ENCODE measurements around the gene ADGRV1. TPM values are rescaled to one million over a fixed set of nuclear protein-coding genes. Genes with fewer than 3 reads are reported as not detected.
A peak's percentile ranks its signal among the peaks of the same experiment; 100 is the strongest.

Gene ADGRV1, protein sequence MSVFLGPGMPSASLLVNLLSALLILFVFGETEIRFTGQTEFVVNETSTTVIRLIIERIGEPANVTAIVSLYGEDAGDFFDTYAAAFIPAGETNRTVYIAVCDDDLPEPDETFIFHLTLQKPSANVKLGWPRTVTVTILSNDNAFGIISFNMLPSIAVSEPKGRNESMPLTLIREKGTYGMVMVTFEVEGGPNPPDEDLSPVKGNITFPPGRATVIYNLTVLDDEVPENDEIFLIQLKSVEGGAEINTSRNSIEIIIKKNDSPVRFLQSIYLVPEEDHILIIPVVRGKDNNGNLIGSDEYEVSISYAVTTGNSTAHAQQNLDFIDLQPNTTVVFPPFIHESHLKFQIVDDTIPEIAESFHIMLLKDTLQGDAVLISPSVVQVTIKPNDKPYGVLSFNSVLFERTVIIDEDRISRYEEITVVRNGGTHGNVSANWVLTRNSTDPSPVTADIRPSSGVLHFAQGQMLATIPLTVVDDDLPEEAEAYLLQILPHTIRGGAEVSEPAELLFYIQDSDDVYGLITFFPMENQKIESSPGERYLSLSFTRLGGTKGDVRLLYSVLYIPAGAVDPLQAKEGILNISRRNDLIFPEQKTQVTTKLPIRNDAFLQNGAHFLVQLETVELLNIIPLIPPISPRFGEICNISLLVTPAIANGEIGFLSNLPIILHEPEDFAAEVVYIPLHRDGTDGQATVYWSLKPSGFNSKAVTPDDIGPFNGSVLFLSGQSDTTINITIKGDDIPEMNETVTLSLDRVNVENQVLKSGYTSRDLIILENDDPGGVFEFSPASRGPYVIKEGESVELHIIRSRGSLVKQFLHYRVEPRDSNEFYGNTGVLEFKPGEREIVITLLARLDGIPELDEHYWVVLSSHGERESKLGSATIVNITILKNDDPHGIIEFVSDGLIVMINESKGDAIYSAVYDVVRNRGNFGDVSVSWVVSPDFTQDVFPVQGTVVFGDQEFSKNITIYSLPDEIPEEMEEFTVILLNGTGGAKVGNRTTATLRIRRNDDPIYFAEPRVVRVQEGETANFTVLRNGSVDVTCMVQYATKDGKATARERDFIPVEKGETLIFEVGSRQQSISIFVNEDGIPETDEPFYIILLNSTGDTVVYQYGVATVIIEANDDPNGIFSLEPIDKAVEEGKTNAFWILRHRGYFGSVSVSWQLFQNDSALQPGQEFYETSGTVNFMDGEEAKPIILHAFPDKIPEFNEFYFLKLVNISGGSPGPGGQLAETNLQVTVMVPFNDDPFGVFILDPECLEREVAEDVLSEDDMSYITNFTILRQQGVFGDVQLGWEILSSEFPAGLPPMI (N-terminal part only)
- total RNA-seq (2014; rRNA removed; shearing (Covaris generic)) (0.05 TPM in 1 of 2 replicates, not detected in the other), total RNA-seq (2022) (not detected in 2 replicates), Bru-seq, nascent RNA (percentile 5 among the genes with signal in this experiment), BruChase-seq, experiment 1, labeled RNA remaining after a 6-hour chase (percentile 6 among the genes with signal in this experiment), BruChase-seq, experiment 2, labeled RNA remaining after a 2-hour chase (percentile 6 among the genes with signal in this experiment)
- long read RNA-seq, result 0 reads

DNA sequence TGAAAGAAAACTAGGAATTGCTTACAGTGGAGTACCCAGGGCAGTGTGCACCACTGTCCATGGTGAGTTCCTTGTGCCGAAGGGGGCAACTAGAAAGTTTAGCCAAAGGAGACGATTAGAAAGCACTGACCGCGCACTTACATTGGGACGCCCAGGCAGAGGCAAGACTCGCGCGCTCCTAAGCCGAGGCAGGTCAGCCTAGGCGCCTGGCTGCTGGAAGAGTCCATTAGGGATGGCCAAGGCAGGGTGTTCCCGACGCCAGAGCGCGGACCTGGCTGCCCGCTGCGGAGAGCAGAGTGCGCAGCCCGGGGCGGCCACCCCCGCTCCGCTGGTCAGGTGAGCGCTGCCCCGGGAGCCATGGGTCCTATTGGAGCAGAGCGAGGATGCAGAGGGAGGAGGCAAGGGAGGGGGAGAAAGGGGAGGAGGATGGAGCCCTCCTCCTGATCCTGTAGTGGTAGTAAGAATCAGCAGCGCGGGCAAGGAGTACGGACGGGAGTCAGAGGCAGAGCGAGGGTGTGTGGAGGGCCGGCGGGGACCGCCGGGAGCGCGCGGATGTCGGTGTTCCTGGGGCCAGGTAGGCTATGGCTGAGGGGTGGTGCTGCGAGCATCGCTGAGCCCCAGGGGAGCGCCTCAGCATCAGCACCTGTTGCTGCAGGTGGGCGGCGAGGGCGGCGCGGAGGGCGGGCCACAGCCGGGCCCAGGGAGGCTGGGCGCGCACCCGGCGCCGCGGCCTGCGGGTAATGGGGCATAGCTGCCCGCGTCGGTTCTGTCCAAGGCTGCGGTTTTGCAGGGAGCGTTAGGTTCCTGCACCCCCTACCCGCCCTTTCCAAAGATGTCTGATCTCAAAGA is at the start of gene ADGRV1:
Gene ADGRV1 (plus strand): TSS at position 454 of the 849 bp plus-strand sequence. CDS start 99 bp downstream, at position 553.
- no peak within 1 kb of the TSS for H3K27ac ChIP-seq (ENCODE audit: low read depth, low read length, poor library complexity, severe bottlenecking)
- H3K4me3 ChIP-seq (ENCODE audit: low read depth, low read length, poor library complexity, severe bottlenecking), result no peak within 1 kb of the TSS
- H3K9me2 ChIP-seq (ENCODE audit: insufficient read depth, low read length), result no peaks in the 10 kb centered on the region
- H3K36me3 ChIP-seq (ENCODE audit: insufficient read depth, low read length), result no peaks in the 10 kb centered on the region
- H2AFZ ChIP-seq (ENCODE audit: low read length), result no peak within 1 kb of the TSS
- no TSS peak for BruUV-seq (replicated peaks)
- H3K4me1 ChIP-seq (ENCODE audit: insufficient read depth, low read length, poor library complexity, severe bottlenecking), result no peaks in the 10 kb centered on the region
- no peaks in the 10 kb centered on the region for H4K20me1 ChIP-seq (ENCODE audit: insufficient read depth, low read length)
- no peaks in the 10 kb centered on the region for H3K9me3 ChIP-seq (ENCODE audit: low read length)
- intact Hi-C loops (cut with micrococcal nuclease; ENCODE audit: unreplicated experiment), result no loop called here
- no peak for DNase-seq (ENCODE audit: low spot score)
- TF ChIP-seq EZH2phosphoT487 (IDR thresholded peaks at IDR 0.05; ENCODE audit: borderline replicate concordance, low read depth, low read length), result no peak
- TF ChIP-seq, protein P1, sequence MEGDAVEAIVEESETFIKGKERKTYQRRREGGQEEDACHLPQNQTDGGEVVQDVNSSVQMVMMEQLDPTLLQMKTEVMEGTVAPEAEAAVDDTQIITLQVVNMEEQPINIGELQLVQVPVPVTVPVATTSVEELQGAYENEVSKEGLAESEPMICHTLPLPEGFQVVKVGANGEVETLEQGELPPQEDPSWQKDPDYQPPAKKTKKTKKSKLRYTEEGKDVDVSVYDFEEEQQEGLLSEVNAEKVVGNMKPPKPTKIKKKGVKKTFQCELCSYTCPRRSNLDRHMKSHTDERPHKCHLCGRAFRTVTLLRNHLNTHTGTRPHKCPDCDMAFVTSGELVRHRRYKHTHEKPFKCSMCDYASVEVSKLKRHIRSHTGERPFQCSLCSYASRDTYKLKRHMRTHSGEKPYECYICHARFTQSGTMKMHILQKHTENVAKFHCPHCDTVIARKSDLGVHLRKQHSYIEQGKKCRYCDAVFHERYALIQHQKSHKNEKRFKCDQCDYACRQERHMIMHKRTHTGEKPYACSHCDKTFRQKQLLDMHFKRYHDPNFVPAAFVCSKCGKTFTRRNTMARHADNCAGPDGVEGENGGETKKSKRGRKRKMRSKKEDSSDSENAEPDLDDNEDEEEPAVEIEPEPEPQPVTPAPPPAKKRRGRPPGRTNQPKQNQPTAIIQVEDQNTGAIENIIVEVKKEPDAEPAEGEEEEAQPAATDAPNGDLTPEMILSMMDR (conservative IDR thresholded peaks at IDR 0.05; ENCODE audit: low read length), result no peak
- no peaks in the 10 kb centered on the region for H3K79me2 ChIP-seq (ENCODE audit: insufficient read depth, low read depth, low read length)
- ChIA-PET POLR2A (no interaction called here), CTCF (ENCODE audit: unreplicated experiment) (no interaction called here)
- H3K4me2 ChIP-seq (ENCODE audit: low read length), result no peak within 1 kb of the TSS

DNA sequence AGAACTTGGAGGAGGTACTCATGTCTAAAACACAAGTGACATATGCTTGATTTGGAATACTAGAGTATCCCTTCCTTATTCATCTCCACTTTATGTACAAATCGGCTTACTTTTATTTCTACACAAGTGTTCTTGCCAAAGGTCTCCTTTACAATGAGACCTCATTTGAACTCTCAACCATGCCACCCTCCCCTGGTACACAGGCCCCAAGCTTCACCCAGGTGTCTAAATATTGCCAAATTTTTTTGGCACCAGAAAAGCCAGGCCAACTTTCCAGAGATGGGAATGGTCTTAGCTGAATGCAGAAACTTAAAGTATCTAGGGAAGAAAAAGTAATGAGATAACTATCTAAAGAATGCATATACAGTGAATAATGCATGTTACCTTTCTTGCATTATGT is 48.2 kb upstream of the ADGRV1 start:
- H3K9me2 ChIP-seq (ENCODE audit: insufficient read depth, low read length), result no peaks in the 10 kb centered on the region
- DNase-seq (ENCODE audit: low spot score), result no peak
- no TSS peak for BruUV-seq (replicated peaks)
- no peak overlapping the region for H3K27ac ChIP-seq (ENCODE audit: low read depth, low read length, poor library complexity, severe bottlenecking)
- H3K79me2 ChIP-seq (ENCODE audit: insufficient read depth, low read depth, low read length), result no peaks in the 10 kb centered on the region
- intact Hi-C loops (cut with micrococcal nuclease; ENCODE audit: unreplicated experiment), result no loop called here
- H3K36me3 ChIP-seq (ENCODE audit: insufficient read depth, low read length), result peaks cover 34% of the 10 kb centered on the region
- ChIA-PET POLR2A (interaction anchor here (0.6 to 0.7 kb wide), 4 partner anchors 13 to 37 kb away, joined by 3 to 4 read pairs (median 4); no protein-coding TSS in a partner anchor), CTCF (ENCODE audit: unreplicated experiment) (no interaction called here)
- no peak overlapping the region for H3K4me2 ChIP-seq (ENCODE audit: low read length)
- H3K9me3 ChIP-seq (ENCODE audit: low read length), result no peaks in the 10 kb centered on the region
- no peak for TF ChIP-seq EZH2phosphoT487 (IDR thresholded peaks at IDR 0.05; ENCODE audit: borderline replicate concordance, low read depth, low read length)
- TF ChIP-seq, protein P1 (conservative IDR thresholded peaks at IDR 0.05; ENCODE audit: low read length), result no peak
- H4K20me1 ChIP-seq (ENCODE audit: insufficient read depth, low read length), result no peaks in the 10 kb centered on the region
- H3K4me1 ChIP-seq (ENCODE audit: insufficient read depth, low read length, poor library complexity, severe bottlenecking), result peaks cover 3% of the 10 kb centered on the region
- H2AFZ ChIP-seq (ENCODE audit: low read length), result no peak overlapping the region
- no peak overlapping the region for H3K4me3 ChIP-seq (ENCODE audit: low read depth, low read length, poor library complexity, severe bottlenecking)
